ENCODE data around the gene CCDC196.
"Not testable (repeated sequence)": the region's sequence is repeated elsewhere in the genome, so short reads cannot be mapped to it uniquely, and the experiment has no call there.

CCDC196 gene

DNA sequence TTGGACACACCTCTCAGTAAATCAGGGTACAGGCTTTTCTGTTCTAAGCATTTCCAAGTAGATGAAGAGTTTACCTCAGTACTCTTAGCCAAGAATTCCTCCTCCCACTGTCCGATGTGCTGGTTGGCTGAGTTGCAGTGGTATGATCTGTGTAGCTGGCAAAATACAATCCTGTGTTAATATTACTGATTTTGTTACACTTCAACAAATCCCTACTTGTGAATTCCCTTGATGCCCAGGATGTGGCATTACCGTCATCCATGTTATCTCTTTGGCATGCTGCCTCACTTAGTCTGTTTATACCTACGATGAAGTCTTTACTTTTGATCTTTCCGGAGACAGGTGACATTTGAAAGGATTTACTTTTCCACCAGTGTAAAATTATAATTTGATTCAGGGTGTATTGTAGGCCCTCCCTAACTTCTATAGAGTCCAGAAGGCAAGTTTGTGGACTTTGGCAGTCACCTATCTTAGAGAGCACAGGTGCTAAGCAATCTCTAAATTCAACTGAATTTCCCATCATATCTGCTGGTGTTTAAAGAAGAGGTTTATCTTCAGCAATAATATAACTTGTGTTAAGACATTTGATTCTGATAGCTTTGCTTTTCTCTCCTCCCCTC is 10.1 kb downstream of the CCDC196 start:
- DNase-seq = no peak

- DNase-seq = no peak
Measured at GRCh38 chr14:66496911-66497310, 10.7 kb downstream of the CCDC196 start.

- no peak for DNase-seq
Measured at GRCh38 chr14:66498311-66498710, 12.1 kb downstream of the CCDC196 start.

DNA sequence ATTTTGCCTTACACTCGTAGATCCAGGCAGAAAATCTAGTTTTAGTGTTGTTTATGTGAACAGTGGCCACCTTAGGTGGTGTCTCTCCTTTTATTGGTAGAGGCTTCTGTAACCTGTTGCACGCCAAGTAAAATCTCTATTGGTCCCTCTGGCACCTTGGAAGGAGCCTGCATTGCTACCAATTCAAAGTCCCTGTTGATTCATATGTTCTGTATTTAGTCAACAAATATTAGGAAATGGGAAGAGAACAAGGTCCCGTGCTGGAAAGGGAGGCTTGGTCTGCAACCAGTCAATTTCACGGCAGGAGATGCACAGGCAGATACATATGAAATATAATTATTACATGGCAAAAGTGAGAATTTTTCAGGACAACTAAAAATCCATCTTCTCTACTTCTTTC is 15.4 kb downstream of the CCDC196 start:
- DNase-seq = no peak

DNA sequence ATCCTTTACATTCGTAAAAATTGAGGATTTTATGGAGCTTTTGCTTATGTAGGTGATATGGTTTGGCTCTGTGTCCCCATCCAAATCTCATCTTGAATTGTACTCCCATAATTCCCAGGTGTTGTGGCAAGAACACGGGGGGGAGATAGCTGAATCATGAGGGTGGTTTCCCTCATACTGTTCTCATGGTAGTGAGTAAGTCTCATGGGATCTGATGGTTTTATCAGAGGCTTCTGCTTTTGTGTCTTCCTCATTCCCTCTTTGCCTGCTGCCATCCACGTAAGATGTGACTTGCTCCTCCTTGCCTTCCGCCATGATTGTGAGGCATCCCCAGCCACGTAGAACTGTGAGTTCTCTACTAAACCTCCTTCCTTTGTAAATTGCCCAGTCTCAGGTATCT is 16.7 kb downstream of the CCDC196 start:
- DNase-seq = not testable (repeated sequence)

DNA sequence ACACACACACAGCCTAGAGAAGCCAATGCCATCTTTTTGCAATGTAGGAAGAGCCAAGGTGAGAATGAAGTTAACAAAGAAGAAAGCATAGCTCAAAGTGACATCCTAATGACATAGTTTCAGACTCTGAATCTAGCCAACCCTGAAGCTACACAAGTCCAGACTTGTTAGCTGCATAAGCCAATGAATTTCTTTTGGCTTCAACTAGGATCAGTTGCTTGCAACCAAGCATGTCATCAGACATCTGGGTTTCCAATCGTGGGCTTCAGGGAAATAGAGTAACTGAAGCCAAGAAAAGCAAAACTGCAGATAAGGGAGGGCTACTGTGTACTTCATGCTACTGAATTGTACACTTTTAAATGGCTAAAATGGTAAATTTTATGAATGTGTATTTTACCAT is 17.4 kb downstream of the CCDC196 start:
- no peak for DNase-seq

GRCh38 chr14:66507181-66507721 is 21.1 kb downstream of the CCDC196 start:
- no peak for DNase-seq

GRCh38 chr14:66507722-66508546 is 21.8 kb downstream of the CCDC196 start, which contains the start of gene GPHN:
GPHN (plus strand) TSS chr14:66508147.
- DNase-seq = peak; percentile 89 to 92

GRCh38 chr14:66508547-66508845 is 22.3 kb downstream of the CCDC196 start:
- no peak for DNase-seq

DNA sequence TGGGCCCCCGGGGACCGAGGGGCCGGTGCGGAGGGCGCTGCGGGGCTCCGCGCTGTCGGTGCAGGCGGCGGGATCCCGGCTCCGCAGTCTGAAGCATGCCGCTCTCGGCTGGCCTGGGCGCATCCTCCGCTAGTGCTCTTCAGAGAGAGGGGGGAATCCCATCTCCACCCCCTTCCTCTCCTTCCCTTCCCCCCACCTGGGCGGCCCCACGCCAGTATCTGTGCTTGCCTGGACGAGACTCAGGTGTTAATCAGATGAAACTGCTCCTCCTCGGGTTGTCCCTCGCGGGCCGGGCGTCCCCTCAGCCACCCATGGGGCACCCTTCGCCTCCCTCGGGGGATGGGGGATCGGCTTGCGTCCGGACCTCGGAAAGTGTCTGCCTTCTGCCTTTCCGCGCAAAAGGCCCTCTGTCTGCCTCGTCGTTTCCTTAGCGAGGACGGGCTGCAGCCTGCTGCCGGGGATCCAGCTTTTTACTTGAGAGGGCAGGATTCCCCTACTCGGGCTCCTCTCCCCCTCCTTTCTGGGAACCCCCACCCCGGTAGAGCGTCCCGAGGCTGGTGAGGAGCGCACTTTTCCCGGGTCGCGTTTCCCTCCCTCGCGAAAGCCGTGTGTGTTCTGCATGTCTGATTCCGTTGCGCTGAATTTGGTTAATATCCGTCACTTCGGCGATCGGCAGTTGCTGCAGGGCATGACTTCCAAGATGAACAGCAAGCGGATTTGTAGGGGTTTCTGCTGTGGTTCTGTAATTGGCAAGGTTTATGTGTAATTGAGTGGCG is 22.9 kb downstream of the CCDC196 start:
- DNase-seq = peak; percentile 62

- DNase-seq = no peak
Measured at GRCh38 chr14:66509874-66510273, 23.7 kb downstream of the CCDC196 start.

DNA sequence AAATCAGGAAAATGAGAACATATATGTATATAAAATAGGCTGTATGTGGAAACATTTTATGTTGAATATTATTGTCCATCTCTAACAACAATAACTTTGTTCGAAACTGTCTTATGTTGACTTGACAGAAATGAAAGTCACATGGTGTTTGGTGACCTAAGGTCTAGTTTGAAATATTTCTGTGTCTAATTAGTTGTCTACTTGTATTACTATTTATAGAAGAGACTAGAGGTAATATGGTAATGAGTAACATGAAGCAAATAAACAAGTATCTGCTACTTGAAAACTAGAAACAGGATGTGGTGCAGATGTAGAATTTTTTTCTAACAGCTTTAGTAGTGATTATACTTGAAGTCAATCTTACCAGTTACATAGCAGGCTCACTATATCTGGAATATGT is 25.7 kb downstream of the CCDC196 start:
- DNase-seq = no peak

DNA sequence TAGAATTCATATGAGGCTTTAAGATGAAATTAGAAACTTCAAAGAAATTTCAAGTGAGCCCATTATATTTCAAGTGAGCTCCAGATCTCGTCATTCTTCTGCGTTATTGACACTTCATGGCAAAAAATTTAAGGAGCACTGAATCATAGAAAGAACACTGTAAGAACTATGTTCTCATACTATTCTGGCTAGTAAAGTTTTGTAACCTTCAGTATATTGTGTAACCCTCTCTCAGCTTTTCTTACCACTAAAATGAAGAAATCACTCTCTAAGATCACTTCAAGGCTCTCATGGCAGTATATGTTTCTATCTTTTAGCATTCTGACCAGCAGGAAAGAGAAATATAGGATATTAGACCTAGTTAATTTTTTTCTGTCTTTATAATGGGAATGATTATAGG is 28.0 kb downstream of the CCDC196 start:
- DNase-seq = no peak

DNA sequence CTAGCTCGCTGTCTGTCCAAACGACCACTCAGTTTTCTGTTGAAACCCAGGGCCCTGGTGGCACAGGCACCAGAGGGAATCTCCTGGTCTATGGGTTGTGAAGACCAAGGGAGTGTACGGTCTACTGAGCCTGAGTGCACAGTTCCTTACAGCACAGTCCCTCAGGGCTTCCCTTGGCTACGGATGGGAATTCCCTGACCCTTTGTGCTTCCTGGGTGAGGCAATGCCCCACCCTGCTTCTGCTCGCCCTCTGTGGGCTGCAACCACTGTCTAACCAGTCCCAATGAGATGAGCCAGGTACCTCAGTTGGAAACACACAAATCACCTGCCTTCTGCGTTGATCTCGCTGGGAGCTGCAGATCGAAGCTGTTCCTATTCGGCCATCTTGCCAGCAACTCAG is 44.4 kb downstream of the CCDC196 start:
- DNase-seq = no peak

GRCh38 chr14:66539034-66539433 is 52.9 kb downstream of the CCDC196 start:
- no peak for DNase-seq

GRCh38 chr14:66540038-66540437 is 53.9 kb downstream of the CCDC196 start:
- DNase-seq = no peak

DNA sequence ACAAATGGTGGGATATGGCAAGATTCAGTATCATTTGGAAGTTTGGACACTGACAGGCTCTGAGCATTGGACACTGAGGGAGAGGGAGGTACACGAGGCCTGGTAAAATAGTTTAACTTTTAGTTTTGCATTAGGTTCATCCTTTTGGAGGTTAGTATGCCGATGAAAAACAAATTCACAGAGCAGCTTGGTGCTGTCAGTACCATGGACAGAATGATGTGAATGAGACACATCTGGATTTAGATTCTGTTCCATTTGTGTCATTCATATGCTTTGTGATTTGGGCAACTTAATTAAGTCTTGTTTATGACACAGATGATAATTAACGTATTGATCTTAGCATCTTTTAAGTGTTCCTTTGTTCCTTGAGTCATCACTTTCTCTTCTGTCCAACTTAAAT is 55.5 kb downstream of the CCDC196 start:
- no peak for DNase-seq

DNA sequence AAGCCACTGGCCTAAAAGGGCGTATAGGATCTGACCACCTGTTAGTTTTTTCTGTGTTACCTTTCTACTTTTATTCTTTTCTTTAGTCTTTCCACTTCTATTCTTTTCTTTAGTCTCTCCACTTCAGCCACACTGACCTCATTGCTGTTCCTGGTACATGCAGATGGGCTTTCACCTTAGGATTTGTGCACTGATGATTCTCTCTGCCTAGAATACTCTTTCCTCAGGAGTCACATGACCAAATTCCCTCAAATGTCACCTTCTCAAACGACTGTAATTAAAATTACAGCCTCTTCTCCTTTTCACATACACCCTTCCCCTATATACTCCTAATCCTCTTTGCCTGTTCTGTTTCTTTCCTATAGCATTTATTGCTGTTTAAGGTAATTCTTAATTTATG is 57.8 kb downstream of the CCDC196 start:
- no peak for DNase-seq

- DNase-seq = not testable (repeated sequence)
Measured at GRCh38 chr14:66545191-66545590, 59.0 kb downstream of the CCDC196 start.

GRCh38 chr14:66545751-66546150 is 59.6 kb downstream of the CCDC196 start:
- not testable (repeated sequence) for DNase-seq

Data from stimulated activated CD4-positive, alpha-beta T cell treated with anti-CD3 and anti-CD28 coated beads, Interleukin-2, amount 100 ng/mL, for 24 hours (primary cell).